ENCODE data around the gene GRB7.

Gene GRB7

DNA sequence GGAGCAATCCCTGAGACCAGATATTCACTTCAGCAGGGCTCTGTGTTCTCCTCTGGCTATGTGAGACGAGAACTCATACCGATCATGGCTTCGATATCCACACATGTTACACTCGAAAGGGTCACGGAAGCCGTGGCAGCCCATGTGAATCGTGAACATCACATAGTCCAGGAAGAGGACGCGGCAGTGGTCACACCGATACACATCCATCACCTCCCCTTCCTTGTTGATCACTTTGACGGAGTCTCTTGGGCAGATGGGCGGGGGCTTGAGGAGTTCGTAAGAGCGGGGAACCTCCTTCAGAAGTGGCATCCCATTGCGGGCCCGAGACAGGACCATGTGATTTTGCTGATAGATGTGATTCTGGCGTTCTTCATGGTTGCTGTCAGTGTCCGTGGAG lies 28.0 kb downstream of the GRB7 start:
- FAIRE-seq: peak; percentile 47
- DNase-seq (ENCODE audit: insufficient read length, low spot score): no peak

DNA sequence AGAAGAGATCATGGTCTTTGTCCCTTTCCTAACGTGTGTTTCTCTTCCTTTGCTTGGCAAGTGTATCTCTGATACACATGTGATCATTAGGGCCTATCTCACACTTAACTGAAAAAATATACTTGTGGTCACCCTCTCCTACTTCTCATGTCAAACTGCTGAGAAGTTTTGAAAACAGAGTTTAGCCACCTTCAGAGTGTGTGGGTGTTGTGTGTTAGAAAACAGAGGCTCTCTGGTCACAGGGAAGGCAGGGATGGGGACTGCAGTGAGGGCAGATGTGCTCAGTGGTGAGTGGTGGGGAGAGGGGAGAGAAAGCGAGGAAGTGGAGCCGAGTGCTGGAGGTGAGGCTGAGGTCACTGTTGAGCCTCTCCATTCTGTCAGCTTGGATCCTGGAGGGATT lies 29.4 kb downstream of the GRB7 start:
- DNase-seq (ENCODE audit: insufficient read length, low spot score) (no peak), FAIRE-seq (peak; percentile 91)

DNA sequence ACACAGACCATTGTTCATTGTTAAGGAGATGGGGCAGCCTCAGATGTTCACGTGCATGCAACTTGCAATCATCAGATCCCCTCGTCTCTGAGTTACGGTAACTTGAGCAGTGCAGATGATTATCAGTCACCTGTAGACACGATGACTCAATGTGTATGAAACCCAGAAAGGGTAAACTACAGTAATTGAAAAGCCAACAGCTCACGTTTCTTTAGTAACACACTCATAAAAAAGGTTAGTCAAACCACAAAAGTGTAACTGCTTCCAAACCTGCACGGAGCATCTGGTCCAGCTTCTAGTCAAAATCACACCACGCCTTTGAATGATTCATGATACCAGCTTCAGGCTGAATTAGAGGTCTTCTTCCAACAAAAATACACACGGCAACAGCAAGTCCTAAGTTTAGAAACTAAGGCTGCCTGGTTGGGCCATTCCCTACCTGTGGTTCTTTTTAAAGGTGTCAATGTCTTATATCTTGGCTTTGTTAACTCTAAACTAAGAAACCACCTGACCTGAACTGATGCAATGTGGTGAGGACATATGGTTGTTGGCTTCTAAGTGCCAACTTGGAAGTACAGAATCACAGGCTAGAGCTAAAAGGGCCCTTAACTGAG lies 32.3 kb downstream of the GRB7 start:
- no peak for DNase-seq (ENCODE audit: insufficient read length, low spot score)
- FAIRE-seq: peak; percentile 97

DNA sequence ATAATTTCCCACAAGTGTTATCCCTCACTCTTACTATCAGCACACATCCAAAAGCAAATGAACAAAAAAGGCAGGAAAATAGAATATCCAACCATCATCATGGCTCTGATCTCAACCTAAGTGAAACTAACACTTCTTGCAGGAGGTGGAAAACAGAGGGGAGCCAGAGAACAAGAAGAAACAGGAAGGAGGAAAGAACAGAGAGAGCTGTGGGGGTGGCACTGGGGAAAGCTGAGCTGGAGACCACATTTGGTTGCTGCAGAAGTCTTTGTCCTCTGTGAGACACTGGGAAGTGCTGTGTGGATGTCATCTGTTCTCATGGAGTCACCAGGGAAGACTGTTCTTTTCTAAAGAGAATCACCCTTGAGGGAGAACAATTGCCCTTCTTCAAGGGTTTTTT lies 34.7 kb downstream of the GRB7 start:
- FAIRE-seq (peak; percentile 76), DNase-seq (ENCODE audit: insufficient read length, low spot score) (no peak)

DNA sequence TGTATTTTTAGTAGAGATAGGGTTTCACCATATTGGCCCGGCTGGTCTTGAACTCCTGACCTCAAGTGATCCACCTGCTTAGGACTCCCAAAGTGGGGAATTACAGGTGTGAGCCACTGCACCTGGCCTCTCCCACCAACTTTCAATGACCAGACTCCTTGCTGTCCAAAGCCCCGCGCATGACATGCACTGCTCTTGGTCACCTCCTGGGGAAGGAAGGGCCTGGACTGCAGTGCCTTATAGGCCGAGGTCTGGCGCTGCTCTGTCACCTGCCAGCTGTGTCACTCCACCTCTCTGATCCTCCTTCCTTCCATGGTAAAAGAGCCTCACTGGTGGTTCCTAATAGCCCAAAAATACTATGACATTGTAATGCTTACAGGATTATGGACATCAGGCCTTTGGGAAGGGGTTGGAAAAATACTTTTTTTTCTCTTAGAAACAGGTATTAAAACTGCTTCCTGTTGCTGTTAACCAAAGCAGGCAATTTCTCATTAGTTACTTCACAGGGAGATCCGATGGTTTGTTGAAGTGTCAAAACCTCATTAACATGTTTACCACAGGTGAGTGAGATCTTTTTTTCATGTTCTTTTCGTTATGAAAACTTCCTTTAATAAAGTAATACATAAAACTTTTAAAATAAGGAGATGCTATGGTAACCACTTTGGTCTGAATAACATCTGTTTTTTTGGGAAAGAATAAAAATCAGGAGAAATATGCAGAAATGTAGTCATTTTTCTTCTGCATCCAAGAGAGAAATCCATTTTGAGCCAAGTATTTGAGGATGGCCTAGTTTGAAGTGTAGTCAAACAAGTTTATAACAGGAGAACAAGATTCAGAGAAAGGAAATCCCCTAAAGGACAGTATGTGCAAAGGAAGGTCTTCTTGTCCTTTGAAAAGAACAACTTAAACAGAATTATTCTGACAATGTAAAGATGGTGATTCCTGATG lies 35.5 kb downstream of the GRB7 start:
- FAIRE-seq: peak; percentile 65
- no peak for DNase-seq (ENCODE audit: insufficient read length, low spot score)

DNA sequence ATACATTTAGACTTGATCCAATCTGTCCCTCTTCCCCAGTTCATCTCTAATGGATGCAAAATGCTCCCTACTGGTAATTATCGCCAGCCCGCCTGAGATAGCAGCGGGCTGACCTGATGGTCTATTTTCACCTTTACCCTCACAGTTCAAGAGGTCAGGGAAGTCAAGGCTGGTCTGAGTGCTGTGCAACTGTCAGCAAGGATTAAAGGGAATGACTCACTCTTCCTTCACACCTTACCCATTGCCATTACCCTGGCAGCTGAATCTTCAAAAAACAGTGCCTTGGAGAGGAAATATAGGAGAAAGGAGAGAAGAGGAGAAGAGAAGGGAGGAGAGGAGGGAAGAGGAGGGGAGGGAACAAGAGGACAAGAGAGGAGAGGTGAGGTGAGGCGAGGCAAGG lies 36.3 kb downstream of the GRB7 start:
- no peak for DNase-seq (ENCODE audit: insufficient read length, low spot score)
- FAIRE-seq: peak; percentile 73

DNA sequence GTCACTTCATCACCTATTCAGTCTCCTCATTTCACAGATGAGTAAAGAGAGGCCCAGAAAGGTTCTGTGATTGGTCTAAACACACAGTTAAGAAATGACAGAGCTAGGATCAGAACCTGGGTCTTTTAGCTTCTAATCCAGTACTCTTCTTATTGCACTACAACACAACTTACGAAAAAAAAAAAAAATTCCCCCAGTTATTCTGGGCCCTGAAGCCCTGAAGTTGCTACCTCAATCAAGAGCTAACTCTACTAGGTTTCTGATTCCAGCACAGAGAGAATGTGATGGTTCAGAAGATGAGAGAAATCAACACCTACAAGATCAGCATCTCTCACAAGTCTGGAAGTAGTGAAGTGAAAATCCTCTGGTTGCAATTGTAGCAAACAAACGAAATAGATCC lies 37.3 kb downstream of the GRB7 start:
- DNase-seq (ENCODE audit: insufficient read length, low spot score) (no peak), FAIRE-seq (peak; percentile 91)

DNA sequence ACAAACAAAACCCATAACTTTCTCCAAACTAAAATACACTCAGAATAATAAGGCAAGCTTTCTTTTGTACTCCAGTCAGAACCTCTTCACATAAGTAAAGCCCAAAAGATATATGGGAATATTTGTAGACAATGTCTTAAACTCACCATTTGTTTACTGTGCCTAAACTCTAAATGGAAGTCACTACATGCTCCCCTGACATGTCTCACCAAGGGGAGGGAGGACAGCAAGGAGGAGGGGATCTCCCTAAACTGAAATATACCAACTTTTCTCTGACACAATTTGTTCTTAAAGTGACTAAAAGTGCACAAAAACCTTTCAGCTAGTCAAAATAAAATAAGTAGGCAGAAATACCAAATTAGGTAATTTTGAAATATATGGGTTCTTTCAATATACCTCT lies 38.5 kb downstream of the GRB7 start:
- no peak for DNase-seq (ENCODE audit: insufficient read length, low spot score)
- peak; percentile 86 for FAIRE-seq

DNA sequence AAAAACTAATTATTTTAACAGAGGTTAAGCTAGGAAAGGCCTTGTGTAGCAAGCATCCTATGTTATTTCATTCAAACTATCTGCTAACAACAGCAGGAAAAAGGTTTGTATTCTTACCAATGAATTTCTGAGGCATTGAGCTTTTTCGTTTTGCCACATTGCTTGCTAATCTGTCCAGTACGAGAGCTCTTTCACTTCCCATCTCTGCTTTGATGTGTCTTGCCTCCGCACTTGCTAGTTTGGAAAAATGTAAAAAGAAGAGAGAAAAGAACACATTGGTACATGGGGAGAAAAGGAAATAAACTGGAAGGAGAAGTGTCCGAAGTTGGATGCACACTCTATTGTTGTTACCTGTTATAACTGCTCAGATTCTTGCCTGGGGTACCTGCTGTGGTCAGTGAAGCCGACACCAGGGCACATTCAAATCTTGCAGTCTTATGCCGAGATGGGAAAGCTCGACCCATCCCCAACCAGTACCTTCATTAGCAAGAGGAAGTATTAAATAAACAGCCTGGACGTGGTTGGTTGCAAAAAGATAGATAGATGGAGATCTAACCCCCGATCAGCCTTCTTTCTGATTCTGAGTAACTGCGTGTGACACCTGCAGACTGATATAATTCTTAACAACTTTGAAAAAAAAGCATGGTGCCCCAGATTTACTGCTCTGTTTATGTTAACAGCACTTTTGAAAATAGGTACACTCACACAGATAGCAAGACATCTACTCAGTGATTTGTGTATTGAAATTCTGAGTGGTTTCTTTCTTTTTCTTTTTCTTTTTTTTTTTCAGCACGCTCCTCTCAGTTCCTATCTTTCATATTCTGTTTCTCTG lies 40.0 kb downstream of the GRB7 start:
- peak; percentile 97 for FAIRE-seq
- DNase-seq (ENCODE audit: insufficient read length, low spot score): no peak

DNA sequence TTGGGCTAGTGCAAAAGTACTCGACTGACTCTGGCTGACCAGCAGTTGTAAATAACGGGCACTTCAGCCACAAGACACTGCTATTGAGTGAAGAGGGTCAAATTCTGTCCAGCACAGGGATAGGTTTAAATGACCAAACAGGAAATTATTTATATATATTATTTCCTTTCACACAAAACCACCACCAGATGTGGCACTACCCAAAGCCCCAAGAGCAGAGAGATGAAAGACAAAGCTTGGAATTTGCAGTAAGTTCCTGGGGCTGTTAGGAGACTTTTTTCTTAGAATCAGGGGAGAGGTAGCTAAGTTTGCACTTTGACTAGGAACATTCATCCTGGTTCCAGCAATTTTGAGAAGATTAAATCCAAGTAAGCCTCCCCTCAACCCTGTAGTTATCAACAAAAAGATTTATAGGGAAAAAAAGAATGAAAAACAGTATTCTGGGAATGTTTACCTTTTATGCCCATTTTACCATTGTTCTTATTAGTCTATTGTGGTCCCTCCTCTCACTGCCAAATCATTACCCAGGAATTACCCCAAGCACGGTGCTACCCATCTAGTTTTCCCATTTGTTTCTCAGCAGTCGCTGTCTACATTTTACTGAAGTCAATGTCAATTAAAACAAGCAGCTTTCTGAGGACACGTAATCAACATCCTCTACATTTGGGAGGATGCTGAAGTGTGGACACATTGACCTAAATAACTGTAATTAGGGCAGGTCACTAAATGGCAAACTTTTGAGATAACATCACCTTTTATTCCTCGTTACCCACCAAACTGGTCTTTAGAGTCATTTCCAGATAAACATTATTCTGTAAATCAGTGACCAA lies 43.5 kb downstream of the GRB7 start:
- FAIRE-seq (peak; percentile 64), DNase-seq (ENCODE audit: insufficient read length, low spot score) (no peak)

DNA sequence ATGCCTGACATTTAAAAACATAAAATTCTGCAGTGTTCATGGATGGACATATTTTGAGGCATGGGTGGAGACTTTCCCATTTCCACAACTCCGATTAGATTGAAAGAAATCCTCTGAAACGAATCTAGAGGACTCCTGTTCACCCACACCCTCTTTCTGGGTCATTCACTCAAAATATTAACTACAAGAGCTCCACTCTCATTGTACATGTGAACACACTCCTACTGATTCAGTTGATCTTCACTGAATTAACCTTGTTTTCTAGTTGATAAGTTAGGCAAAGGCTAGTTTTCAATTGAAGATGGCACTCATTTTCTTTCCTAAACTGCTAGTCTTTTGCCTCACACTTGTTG lies 44.1 kb downstream of the GRB7 start:
- no peak for FAIRE-seq

DNA sequence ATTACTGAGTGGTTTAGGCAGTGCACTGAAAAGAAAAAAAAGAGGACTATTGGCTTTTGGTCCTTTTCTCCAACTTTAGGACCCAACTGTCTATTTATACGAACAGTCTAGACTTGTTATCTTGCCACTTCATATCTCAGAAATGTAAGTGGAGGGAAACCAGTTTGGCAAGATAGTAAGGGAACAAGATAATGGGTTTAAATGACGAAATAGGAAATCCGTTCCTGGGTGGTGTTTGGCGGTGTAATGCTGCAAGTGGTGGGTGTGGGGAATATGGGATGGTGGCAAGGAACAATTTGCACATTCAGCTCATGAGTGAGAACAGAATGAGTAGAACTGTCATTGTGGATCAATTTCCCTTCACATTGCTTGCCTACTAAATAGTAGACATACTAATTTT lies 44.7 kb downstream of the GRB7 start:
- no peak for DNase-seq (ENCODE audit: insufficient read length, low spot score)
- no peak for FAIRE-seq

More for the DNA sequence above, 44.1 kb downstream of the GRB7 start:
- DNase-seq (ENCODE audit: insufficient read length, low spot score): no peak

DNA sequence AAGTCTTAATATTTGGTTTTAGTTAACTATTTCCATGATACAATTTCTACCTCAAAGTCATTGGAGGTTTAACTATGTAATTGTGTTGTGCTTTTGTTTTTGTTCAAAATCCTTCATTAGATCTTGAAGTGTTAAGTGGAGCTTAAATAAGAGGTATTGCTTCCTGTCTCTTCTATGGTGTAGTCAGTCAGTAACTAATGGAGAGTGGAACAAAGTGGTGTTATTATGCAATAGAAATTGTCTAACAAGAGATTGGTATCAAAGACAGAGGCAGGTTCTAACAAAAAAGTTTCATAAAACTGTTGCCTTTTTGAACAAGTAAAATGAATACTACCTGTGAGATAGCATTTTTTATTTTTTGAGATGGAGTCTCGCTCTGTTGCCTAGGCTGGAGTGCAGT lies 45.2 kb downstream of the GRB7 start:
- no peak for DNase-seq (ENCODE audit: insufficient read length, low spot score)

DNA sequence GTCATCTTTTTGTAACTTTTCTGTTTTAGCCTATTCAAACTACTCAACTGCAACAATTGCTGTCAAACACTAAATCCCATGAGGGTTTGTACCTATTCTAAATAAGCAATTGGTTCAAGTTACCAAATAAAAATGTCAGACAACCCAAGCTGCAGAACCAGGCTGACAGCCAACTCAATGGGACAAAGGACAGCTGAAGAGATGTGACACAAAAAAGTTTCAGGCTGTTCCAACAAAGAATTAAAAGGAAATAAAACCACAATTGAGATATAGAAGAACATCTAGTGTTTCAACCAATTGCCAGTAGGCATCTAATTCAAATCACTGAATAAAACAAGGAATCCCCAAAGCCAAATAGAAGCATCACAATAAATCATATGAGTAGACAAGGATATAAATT lies 49.3 kb downstream of the GRB7 start:
- peak; percentile 58 for FAIRE-seq

More for the DNA sequence above, 45.2 kb downstream of the GRB7 start:
- FAIRE-seq: peak; percentile 61

DNA sequence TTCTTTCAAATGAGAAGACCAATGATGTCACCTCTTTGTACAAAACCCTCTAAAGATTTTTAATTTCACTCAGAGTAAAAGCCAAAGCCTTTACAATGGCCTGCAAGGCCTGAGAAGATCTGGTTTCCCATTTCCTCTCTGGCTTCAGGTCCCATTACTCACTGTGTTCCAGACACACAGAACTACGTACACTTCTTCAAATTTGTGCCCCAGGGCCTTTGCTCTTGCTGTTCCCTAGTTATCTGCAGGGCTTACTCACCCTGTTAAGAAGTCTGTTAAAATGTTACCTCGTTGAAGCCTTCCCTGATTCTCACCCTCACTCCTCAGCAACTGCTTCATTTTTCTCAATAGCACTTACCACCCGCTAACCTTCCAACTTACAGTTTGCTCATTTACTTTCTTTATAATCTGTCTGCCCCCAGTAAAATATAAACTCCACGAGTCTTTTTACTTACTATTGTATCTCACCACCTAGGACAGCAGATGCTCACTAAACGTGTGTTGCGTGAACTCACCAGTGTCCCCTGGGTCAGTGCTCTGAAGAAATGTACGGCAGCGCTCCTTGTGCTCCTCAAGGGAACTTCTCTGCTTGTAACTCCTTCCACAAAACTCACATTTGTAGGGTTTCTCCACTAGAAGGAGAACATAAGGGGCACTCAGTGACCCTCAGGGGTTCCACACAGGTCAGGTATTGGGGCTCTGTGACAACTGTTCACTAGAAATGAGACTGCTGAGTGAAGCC lies 50.2 kb downstream of the GRB7 start:
- peak; percentile 44 for FAIRE-seq
- DNase-seq (ENCODE audit: insufficient read length, low spot score): no peak

More for the DNA sequence above, 49.3 kb downstream of the GRB7 start:
- DNase-seq (ENCODE audit: insufficient read length, low spot score): no peak

DNA sequence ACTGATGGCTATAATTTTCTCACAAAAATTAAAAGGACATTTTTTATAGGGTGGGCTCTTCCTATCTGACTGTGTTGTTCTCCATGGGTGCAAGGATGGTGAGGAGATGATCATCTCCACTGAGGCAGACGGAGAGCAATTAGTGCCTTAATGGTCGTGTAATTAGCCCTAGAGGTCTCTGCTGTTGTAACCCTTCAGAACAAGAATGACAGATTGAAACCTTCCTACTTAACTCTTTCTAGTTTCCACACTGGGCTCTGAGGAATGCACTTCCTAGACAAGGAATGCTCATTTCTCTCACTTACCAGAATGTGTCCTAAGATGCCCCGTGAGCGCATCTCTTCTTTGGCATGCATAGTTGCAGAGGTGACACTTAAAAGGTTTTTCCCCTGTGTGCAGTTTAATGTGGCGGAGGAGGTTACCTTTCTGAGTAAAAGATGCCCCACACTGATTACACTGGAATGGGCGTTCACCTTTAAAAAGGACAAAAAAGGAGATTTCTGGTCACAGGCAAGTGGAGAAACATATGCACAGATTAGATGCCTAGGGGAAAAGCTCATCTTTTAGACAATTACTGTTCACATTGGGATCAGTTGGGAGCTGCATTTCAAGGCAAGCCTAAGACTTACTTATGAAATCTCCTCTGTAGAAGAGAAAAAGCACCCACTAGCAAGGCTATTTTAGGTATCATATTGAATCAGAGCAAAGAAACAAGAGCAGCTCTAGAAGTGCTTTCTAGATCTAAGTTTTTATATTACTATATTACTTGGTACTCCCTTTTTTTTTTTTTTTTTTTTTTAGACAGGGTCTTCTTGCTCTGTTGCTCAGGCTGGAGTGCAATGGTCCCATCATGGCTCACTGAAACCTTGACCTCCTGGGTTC lies 53.6 kb downstream of the GRB7 start:
- DNase-seq (ENCODE audit: insufficient read length, low spot score) (no peak), FAIRE-seq (no peak)

DNA sequence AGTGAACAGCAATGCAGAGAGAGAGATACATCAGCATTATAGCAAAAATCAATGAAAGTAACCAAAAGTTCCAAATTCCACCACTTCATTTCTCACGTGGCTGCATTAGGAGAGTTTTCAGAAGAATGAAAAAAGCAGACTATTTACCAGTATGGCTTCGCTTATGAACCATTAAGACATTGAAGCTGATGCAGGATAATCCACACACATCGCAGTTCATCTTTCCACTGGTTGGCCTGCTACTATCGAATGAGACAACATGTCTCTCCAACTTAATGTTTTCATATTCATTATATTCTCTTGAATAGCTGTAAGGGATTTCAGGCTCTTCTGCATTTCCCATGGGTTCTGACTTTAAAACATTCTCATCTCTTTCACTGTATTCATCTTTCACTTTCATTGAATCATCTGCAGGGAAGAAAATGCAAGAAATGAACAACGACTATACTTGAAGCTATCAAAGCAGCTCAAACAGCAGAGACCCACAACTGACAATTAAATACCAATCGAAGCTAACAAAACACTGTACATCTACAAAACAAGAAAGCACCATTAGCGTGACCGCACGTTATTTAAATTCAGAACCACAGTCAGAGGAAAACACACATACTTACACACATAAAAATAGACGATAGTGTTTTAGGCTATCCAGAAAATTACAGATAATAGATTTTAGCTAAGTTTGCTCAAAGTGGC lies 54.9 kb downstream of the GRB7 start:
- no peak for DNase-seq (ENCODE audit: insufficient read length, low spot score)
- peak; percentile 96 for FAIRE-seq

DNA sequence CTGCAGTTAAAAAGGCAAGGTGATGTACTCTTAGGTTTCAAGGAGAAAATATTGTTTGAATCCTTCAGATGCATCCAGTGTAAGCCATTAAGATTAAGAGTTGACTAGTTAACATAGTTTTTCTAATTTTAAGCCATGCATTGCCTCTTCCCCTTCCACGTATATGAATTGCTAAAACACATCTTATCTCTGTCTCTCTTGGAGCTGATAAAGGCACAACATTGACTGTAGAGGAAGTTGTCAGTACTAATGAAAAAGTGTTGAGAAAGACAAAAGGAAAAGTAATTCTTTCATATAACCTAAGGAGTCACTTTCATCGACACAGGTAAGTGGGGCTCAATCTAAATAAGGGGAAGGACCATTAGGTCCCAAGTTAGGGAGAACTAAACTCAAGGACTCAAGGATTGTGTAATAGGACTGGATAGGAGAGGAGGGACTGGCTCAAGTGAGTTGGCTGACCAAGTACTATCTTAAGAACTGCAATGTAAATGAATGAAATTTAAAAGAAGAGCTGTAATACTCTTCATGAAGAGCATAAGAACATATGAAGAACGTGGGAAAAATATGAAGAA lies 55.6 kb downstream of the GRB7 start:
- FAIRE-seq (no peak), DNase-seq (ENCODE audit: insufficient read length, low spot score) (no peak)
